HCT116 (cell line): ENCODE measurements around the gene TDRD12. TPM values are rescaled to one million over a fixed set of nuclear protein-coding genes. Genes with fewer than 3 reads are reported as not detected.

Experiments used
- ATAC-seq: fragments of 200-7000 bp; cut with Tn5 transposase; 2 replicates; pipeline ENCODE4 v1.9.1; 2020; ENCODE audit warnings: mild to moderate bottlenecking, moderate library complexity
- BruUV-seq: library from RNA; stranded (reverse); fragments of 400-500 nt; replicated peaks from 2 replicates; lab custom pipeline; 2021; lab: Mats Ljungman, UMichigan
- CTCF ChIA-PET: fragments of 300-600 bp; sonication (Branson Sonifier 250); formaldehyde crosslinking; loops from one replicate; lab custom pipeline; 2021; ENCODE audit warnings: antibody characterized with exemption; lab: Charles Lee
- POLR2A ChIA-PET: fragments of 300-600, 350-600 bp; sonication (Branson Sonifier 250); formaldehyde crosslinking; loops from one replicate; lab custom pipeline; 2021; ENCODE audit warnings: antibody characterized with exemption; lab: Charles Lee
- RAD21 ChIA-PET, 2 experiments: fragments of 300-600 bp; sonication (Branson Sonifier 250); formaldehyde crosslinking; loops; one replicate each; lab custom pipeline; 2023; ENCODE audit warnings: low total read pairs in 2 of 2; ENCODE audit not compliant: uncharacterized antibody in 2 of 2, unreplicated experiment in 2 of 2, low non-redundant PET in 1 of 2; lab: Charles Lee
- DNase-seq: peaks from one replicate; pipeline ENCODE4 v3.0.0-alpha.2; 2010; ENCODE audit warnings: low read depth, low spot score
- H2AFZ ChIP-seq: fragments of 200-600 bp; shearing (Covaris generic), sonication (generic); 2 replicates; pipeline ENCODE4 v1.6.1; 2017; ENCODE audit warnings: low read depth, mixed run types, mixed read lengths, antibody characterized with exemption, low read length; ENCODE audit not compliant: poor library complexity, severe bottlenecking
- H3K27ac ChIP-seq: 2 replicates; pipeline ENCODE4 v1.5.1; 2012; ENCODE audit warnings: low read depth, low read length
- H3K27me3 ChIP-seq: fragments of 200-600 bp; sonication (generic); 2 replicates; pipeline ENCODE4 v1.6.1; 2016; ENCODE audit warnings: mixed run types, low read length, mixed read lengths; ENCODE audit not compliant: insufficient read depth
- H3K36me3 ChIP-seq, 2 experiments: fragments of 200-500 bp in 1 of 2; fragments of 200-600 bp in 1 of 2; sonication (Bioruptor generic) in 1 of 2; sonication (generic) in 1 of 2; 2 replicates each; pipeline versions ENCODE4 v1.5.1 to v1.6.1; 2014 to 2016; ENCODE audit warnings: low read length in 2 of 2, inconsistent platforms in 1 of 2, mixed read lengths in 1 of 2, mixed run types in 1 of 2; ENCODE audit not compliant: insufficient read depth in 2 of 2, control insufficient read depth in 1 of 2
- H3K4me1 ChIP-seq, 2 experiments: fragments of 200-600 bp in 1 of 2; sonication (generic) in 1 of 2; 2 replicates each; pipeline versions ENCODE4 v1.5.1 to v1.6.1; 2012 to 2017; ENCODE audit warnings: low read length in 2 of 2, inconsistent platforms in 1 of 2, mild to moderate bottlenecking in 1 of 2, mixed read lengths in 1 of 2, mixed run types in 1 of 2, moderate library complexity in 1 of 2; ENCODE audit not compliant: insufficient read depth in 2 of 2, control insufficient read depth in 1 of 2
- H3K4me2 ChIP-seq: fragments of 200-600 bp; sonication (generic); 2 replicates; pipeline ENCODE4 v1.6.1; 2017; ENCODE audit warnings: mixed run types, low read length, mixed read lengths
- H3K4me3 ChIP-seq, 2 experiments: fragments of 200-600 bp in 1 of 2; sonication (generic) in 1 of 2; replicated peaks in 1 of 2; 2 replicates each; pipeline ENCODE4 v1.5.1; 2011 to 2016; ENCODE audit warnings: low read length in 2 of 2, control low read depth in 1 of 2, low read depth in 1 of 2, mild to moderate bottlenecking in 1 of 2, mixed read lengths in 1 of 2, mixed run types in 1 of 2
- H3K79me2 ChIP-seq: fragments of 200-600 bp; sonication (generic); 2 replicates; pipeline ENCODE4 v1.6.1; 2017; ENCODE audit warnings: mild to moderate bottlenecking, mixed run types, low read length, moderate library complexity, mixed read lengths; ENCODE audit not compliant: insufficient read depth
- H3K9ac ChIP-seq: fragments of 200-600 bp; sonication (generic); 2 replicates; pipeline ENCODE4 v1.6.1; 2016; ENCODE audit warnings: low read length, mixed read lengths
- H3K9me2 ChIP-seq: fragments of 200-600 bp; sonication (generic), shearing (Covaris generic); 2 replicates; pipeline ENCODE4 v1.6.1; 2017; ENCODE audit warnings: mixed run types, mild to moderate bottlenecking, moderate library complexity; ENCODE audit not compliant: insufficient read depth
- H3K9me3 ChIP-seq, 2 experiments: fragments of 200-500 bp in 1 of 2; fragments of 200-600 bp in 1 of 2; sonication (Bioruptor generic) in 1 of 2; sonication (generic) in 1 of 2; 2 replicates each; pipeline ENCODE4 v1.6.1; 2014 to 2017; ENCODE audit warnings: low read length in 2 of 2, mixed read lengths in 2 of 2, inconsistent platforms in 1 of 2, low read depth in 1 of 2, mild to moderate bottlenecking in 1 of 2, mixed run types in 1 of 2, moderate library complexity in 1 of 2; ENCODE audit not compliant: control insufficient read depth in 1 of 2, insufficient read depth in 1 of 2
- H4K20me1 ChIP-seq: fragments of 200-600 bp; sonication (generic), shearing (Covaris generic); 2 replicates; pipeline ENCODE4 v1.6.1; 2017; ENCODE audit warnings: mixed run types, mild to moderate bottlenecking, moderate library complexity; ENCODE audit not compliant: insufficient read depth
- CTCF ChIP-seq, 3 experiments: fragments of 200-600 bp in 1 of 3; sonication (generic) in 1 of 3; IDR thresholded peaks in 2 of 3; conservative IDR thresholded peaks in 1 of 3; 2 replicates each; pipeline ENCODE4 v1.5.1; 2012 to 2017; ENCODE audit warnings: low read depth in 2 of 3, low read length in 2 of 3, antibody characterized with exemption in 1 of 3, borderline replicate concordance in 1 of 3, control low read depth in 1 of 3, mild to moderate bottlenecking in 1 of 3, mixed read lengths in 1 of 3, mixed run types in 1 of 3, moderate library complexity in 1 of 3; ENCODE audit not compliant: insufficient read depth in 1 of 3
- EGR1 ChIP-seq: IDR thresholded peaks from 2 replicates; pipeline ENCODE4 v1.6.1; 2012; ENCODE audit warnings: low read depth
- RAD21 ChIP-seq: IDR thresholded peaks from 2 replicates; pipeline ENCODE4 v1.6.1; 2012; ENCODE audit warnings: low read depth, mild to moderate bottlenecking
- REST ChIP-seq: IDR thresholded peaks from 2 replicates; pipeline ENCODE4 v1.6.1; 2012; ENCODE audit warnings: low read depth
- SP1 ChIP-seq: IDR thresholded peaks from 2 replicates; pipeline ENCODE4 v1.6.1; 2012; ENCODE audit warnings: low read depth
- SRF ChIP-seq: IDR thresholded peaks from 2 replicates; pipeline ENCODE4 v1.6.1; 2012; ENCODE audit warnings: low read depth
- YY1 ChIP-seq: IDR thresholded peaks from 2 replicates; pipeline ENCODE4 v1.6.1; 2011; ENCODE audit warnings: low read length, low read depth, moderate library complexity, mild to moderate bottlenecking; ENCODE audit not compliant: insufficient replicate concordance; ENCODE audit errors: extremely low read depth
- intact Hi-C: fragments of 100-400 bp; cut with micrococcal nuclease; formaldehyde crosslinking; loops from 2 replicates; pipeline ENCODE4 v1.10.0; 2022
- total RNA-seq: library from RNA; stranded (reverse); gene quantifications from one replicate; pipeline ENCODE4 v1.2.1, GENCODE V29; 2021; ENCODE audit not compliant: unreplicated experiment

The TDRD12 gene
- total RNA-seq, 1 experiment from 2014 or later: 0.30 TPM

- CTCF ChIA-PET: interaction anchor here (1.0 to 1.3 kb wide), 3 partner anchors 14 to 76 kb away, joined by 3 to 6 read pairs (median 3); no protein-coding TSS in a partner anchor
- Histone ChIP-seq H3K27ac (peak within 1 kb of the TSS; percentile 85), H3K9ac (peak within 1 kb of the TSS; percentile 85), H3K9me3 (no peaks in the 10 kb centered on the region), H4K20me1 (no peaks in the 10 kb centered on the region), H3K79me2 (peaks cover 38% of the 10 kb centered on the region), H2AFZ (no peak within 1 kb of the TSS), H3K4me1 (peaks cover 11 to 23% of the 10 kb centered on the region in 2 experiments), H3K36me3 (0 out of 4 replicates have a peak, but pooled peaks cover 0 to 4% of the 10 kb centered on the region in 2 experiments), H3K9me2 (no peaks in the 10 kb centered on the region), H3K27me3 (no peaks in the 10 kb centered on the region), H3K4me3 (peak within 1 kb of the TSS; percentile 81 to 93), H3K4me2 (peak within 1 kb of the TSS; percentile 99)
- POLR2A ChIA-PET: interaction anchor here (0.7 to 1.1 kb wide), 2 partner anchors 16 to 39 kb away, joined by 3 read pairs; partner anchors contain the start of gene NUDT19
- peak; percentile 80 for ATAC-seq
- intact Hi-C loops: no loop called here
- RAD21 ChIA-PET: no interaction called here
- DNase-seq: no peak
- TF ChIP-seq YY1 (no peak), CTCF (IDR thresholded peaks at IDR 0.05 in 2 of 3, conservative IDR thresholded peaks at IDR 0.05 in 1 of 3; ENCODE audit: borderline replicate concordance in 1 of 3, insufficient read depth in 1 of 3, low read depth in 2 of 3, low read length in 2 of 3) (no peak), RAD21 (no peak), SRF (no peak), EGR1 (no peak), SP1 (no peak), REST (no peak)
- BruUV-seq: no TSS peak
Observed at GRCh38 chr19:32675720-32676185, 43.8 kb upstream of the TDRD12 start, which contains the start of gene RGS9BP. RGS9BP (plus strand) TSS chr19:32675848; CDS start chr19:32676264, 416 bp downstream.
